NB4 (cell line): ENCODE data around the gene SLC38A6.

Source experiments
- DNase-seq: peaks from one replicate; pipeline ENCODE4 v3.0.0; 2010; ENCODE audit warnings: low read depth
- H3K4me3 ChIP-seq: one replicate; pipeline ENCODE4 v1.5.1; 2011; ENCODE audit warnings: mild to moderate bottlenecking, low read depth, low read length, moderate library complexity
- MAX ChIP-seq: IDR thresholded peaks from 2 replicates; pipeline ENCODE4 v1.6.1; 2011; ENCODE audit warnings: low read depth, low read length
- MYC ChIP-seq: IDR thresholded peaks from 2 replicates; pipeline ENCODE4 v1.6.1; 2011; ENCODE audit warnings: low read depth, low read length
- POLR2A ChIP-seq: IDR thresholded peaks from 2 replicates; pipeline ENCODE4 v1.6.1; 2011; ENCODE audit warnings: mild to moderate bottlenecking; ENCODE audit not compliant: insufficient read length; ENCODE audit errors: extremely low read depth
- TF ChIP-seq, protein P1 (sequence below): IDR thresholded peaks from one replicate; pipeline ENCODE4 v1.5.1; 2012; ENCODE audit warnings: low read depth, low read length

The SLC38A6 gene

DNA sequence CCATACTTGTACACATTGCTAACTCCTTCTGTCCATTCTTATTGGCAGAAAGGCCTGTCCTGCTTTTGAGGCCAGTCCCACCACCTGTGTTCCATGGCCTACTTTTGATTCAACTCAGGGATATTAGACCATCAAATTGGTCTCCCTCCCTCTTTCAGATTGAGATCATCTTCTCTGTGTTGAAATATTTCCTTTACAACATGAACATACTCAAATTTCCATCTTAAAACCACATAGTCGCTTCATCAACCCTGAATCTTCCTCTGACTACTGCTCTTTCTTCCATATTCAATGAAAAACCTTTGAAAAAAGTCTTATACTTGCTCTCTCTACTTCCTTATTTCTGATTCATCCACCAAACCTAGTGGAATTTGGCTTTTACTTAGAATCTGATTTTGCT lies 35.1 kb upstream of the SLC38A6 start:
- TF ChIP-seq, protein P1, sequence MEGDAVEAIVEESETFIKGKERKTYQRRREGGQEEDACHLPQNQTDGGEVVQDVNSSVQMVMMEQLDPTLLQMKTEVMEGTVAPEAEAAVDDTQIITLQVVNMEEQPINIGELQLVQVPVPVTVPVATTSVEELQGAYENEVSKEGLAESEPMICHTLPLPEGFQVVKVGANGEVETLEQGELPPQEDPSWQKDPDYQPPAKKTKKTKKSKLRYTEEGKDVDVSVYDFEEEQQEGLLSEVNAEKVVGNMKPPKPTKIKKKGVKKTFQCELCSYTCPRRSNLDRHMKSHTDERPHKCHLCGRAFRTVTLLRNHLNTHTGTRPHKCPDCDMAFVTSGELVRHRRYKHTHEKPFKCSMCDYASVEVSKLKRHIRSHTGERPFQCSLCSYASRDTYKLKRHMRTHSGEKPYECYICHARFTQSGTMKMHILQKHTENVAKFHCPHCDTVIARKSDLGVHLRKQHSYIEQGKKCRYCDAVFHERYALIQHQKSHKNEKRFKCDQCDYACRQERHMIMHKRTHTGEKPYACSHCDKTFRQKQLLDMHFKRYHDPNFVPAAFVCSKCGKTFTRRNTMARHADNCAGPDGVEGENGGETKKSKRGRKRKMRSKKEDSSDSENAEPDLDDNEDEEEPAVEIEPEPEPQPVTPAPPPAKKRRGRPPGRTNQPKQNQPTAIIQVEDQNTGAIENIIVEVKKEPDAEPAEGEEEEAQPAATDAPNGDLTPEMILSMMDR = no peak
- TF ChIP-seq MYC (no peak), POLR2A (no peak)
- no peak for DNase-seq
- H3K4me3 ChIP-seq = no peak overlapping the region

DNA sequence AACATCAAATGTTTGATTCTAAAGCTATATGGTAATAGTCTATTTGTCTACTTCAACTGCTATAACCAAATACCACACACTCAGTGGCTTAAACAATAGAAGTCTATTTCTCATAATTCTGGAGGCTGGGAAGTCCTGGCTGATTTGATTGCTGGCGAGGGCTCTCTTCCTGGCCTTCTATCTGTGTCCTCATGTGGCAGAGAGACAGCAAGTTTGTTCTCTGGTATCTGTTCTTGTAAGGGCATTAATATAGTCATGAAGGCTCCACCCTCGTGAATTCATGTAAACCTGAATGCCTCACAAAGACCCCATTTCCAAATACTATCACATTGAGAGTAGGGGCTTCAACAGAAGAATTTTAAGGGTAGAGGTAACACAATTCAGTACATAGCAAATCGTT lies 34.3 kb upstream of the SLC38A6 start:
- H3K4me3 ChIP-seq = no peak overlapping the region
- no peak for DNase-seq
- TF ChIP-seq MAX (no peak), POLR2A (no peak)

DNA sequence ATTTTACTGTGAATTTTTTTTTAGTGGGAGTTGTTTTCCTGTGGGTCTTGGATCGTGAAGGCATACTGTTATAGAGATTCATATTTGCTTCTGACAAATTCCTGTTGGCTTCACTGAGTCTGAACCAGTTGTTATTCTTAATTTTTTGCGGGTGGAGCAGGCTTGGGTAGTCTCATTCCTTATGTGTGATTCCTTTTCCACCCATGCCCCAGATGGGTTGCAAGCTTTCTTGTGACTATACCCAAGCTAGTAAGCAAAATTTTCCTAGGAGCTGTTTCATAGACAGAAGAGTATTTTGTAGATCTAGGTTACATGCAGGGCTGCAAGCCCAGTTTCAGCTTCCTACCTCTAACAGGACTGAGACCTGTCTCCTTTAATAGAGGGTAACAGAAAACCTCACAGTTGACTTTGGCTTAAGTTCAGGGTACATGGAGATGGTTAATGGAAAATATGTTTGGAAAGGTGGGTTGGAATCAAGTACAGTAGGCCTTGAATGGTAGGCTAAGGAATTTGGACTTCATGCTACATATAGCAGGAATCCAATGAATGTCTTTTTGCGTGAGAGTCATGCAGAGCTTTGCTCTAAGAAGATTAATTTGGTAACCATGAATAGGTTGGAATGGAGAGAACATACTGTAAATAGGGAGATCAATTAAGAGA lies 29.1 kb upstream of the SLC38A6 start:
- TF ChIP-seq MYC (no peak), POLR2A (no peak), MAX (no peak)
- TF ChIP-seq, protein P1 = no peak
- no peak for DNase-seq
- H3K4me3 ChIP-seq = no peak overlapping the region

- DNase-seq = no peak
- no peak for TF ChIP-seq MAX
- TF ChIP-seq, protein P1 = no peak
- TF ChIP-seq MYC = no peak
- no peak for TF ChIP-seq POLR2A
- H3K4me3 ChIP-seq = no peak overlapping the region
These were observed 24.8 kb upstream of the SLC38A6 start for GRCh38 chr14:60956202-60956601.

- no peak for TF ChIP-seq MYC
- no peak for DNase-seq
- H3K4me3 ChIP-seq = no peak overlapping the region
These were observed 24.4 kb upstream of the SLC38A6 start for GRCh38 chr14:60956632-60957031.

GRCh38 chr14:60958146-60958545 lies 22.9 kb upstream of the SLC38A6 start:
- no peak for DNase-seq
- H3K4me3 ChIP-seq = no peak overlapping the region
- TF ChIP-seq MAX (no peak), MYC (no peak), POLR2A (no peak)
- TF ChIP-seq, protein P1 = no peak

DNA sequence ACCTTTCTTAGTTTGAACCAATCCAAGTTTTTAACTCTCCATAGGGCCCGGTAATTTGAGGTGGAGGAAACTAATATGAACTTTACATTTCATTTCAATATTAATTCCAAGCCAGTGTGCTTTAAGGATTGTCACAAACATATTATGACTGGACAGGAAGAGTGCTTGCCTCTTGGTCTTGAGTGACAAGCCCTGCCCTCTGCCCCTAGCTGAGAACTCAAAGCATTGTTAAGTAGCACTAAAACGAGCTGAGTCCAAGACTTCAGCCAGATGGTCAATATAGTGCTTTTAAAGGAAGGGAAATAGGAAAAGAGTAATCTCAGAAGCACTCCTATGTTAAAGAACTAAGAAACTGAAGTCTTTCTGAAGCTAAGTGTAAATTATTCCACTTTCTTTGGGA lies 17.3 kb upstream of the SLC38A6 start:
- TF ChIP-seq POLR2A (no peak), MAX (no peak), MYC (no peak)
- TF ChIP-seq, protein P1 = no peak
- no peak overlapping the region for H3K4me3 ChIP-seq
- DNase-seq = no peak
